ENCODE measurements around the gene EARS2.

The EARS2 gene

GRCh38 chr16:23556881-23557778 is at the start of gene EARS2, which contains the start of gene UBFD1:
TSS of gene EARS2 (minus strand) at chr16:23557350. CDS start at chr16:23557343, 7 bp downstream.
TSS of gene UBFD1 (plus strand) at chr16:23557727. CDS start at chr16:23557743, 16 bp downstream.
- peak; percentile 94 for TF ChIP-seq CTCF (IDR thresholded peaks at IDR 0.05)

DNA sequence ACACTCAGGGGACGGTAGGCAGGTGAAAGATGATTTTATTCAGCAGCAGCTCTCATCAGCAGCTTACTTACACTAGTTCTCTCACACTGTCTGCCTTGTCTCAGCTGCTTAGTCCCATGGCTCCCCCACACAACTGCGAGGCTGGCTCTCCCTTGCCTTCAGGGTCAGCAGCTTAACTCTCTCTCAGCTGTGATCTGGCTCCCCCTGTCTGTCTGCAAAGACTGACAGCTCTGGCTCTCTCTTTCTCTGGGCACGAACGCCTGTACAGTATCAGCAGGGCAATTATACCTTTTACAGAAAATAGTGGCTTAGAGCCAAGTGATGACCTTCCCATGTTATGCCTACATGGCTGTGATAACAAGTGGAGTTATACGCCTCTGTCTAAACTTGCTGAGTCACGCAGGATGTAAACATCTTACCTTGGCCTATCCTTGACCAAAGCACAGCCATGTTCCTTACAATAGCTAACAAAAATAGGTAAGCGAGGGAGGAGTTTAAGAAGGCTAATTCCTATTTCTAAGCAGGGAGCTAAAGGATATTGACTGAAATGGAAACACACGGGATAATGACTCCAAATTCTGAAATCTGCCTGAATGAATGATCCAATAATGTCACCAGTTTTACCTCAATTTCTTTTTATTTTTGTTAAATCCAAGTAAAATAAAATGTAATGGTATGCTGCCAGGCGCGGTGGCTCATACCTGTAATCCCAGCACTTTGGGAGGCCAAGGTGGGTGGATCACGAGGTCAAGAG is 40.0 kb upstream of the EARS2 start:
- no peak for TF ChIP-seq CTCF (IDR thresholded peaks at IDR 0.05)

DNA sequence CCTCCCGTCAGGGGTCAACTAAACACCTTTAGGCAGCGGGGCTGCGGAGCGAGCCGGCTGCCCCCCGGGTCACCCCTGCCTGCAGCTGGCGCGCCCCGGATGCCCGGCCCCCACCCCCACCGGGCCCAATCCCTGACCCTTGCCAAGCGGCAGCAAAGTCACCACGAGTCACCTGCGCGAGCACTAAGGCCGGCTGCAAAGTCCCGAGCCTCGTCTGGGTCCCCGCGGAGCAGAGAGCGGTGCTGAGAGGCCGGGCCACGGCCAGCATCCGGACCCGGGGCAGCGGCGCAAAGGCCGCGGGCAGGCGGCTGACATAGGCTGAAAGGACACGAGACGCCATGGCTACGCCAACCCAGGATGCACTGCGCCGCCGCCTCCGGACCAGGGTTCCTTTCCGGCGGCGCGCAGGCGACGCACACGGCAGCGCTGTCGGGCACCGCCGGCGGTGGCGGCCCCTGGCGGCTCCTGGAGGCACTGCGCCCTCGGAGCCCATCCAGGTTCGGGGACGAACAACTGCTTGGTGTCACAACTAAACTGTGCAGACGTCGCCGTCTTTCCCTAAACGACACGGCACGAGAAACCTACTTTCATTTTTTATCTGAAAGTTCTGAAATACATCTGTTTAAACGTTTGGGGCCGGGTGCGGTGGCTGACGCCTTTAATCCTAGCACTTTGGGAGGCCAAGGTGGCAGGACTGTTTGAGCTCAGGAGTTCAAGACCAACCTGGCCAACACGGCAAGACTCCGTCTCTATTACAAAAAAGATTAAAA is 39.0 kb upstream of the EARS2 start, which contains the start of gene NDUFAB1:
TSS of gene NDUFAB1 (minus strand) at position 366 of the 770 bp plus-strand sequence. CDS start at position 340, 26 bp downstream.
- peak; percentile 100 for TF ChIP-seq CTCF (IDR thresholded peaks at IDR 0.05)

DNA sequence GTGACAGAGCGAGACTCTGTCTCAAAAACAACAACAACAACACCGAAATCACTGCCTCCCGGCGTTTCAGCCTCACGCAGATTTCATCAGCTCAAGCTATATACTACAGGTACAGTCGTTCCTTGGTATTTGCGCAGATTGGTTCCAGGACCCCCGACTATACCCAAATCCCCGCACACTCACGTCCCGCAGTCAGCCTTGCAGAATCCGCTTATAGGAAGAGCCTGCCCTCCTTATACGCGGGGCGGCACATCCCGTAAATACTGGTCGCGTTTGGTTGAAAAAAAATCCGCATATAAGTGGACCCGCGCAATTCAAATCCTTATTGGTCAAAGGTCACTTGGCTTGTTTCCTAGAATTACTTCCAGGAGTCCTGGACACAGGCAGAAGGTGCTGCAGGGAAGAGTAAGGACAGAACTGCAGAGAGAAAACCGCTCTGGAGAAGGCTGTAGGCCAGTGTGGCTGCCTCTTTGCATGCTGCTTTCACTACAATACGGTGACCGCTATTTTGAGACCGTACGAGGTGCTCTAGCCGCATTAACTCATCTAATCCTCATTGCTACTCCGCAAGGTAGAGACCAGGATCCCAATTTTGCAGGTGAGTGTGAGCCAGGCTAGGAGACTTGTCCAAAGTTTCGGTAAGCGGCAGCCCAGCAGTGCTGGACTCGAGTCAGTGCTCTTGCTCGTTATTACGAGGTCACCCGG is 38.2 kb upstream of the EARS2 start:
- no peak for TF ChIP-seq CTCF (IDR thresholded peaks at IDR 0.05)

DNA sequence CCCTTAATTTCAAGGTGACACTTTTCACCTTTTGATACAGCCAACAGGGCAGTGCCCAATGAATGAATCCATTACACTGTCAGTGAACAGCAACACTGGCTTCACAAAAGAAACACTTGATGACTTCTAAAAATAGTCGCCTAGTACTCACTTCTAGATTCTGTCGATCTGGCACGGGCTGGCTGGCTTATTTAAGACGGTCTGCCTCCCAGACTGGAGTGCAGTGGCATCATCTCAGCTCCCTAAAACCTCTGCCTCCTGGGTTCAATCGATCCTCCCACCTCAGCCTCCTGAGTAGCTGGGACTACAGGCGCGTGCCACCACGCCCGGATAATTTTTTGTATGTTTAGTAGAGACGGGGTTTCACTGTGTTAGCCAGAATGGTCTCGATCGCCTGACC is 37.0 kb upstream of the EARS2 start:
- no peak for TF ChIP-seq CTCF (IDR thresholded peaks at IDR 0.05)

GRCh38 chr16:23590181-23590580 is 33.0 kb upstream of the EARS2 start:
- TF ChIP-seq CTCF (IDR thresholded peaks at IDR 0.05), result no peak

All from LNCAP (cell line).